HG03103 (cell line): ENCODE data around the gene RAI1.
A peak's percentile ranks its signal among the peaks of the same experiment; 100 is the strongest.
"Not testable (repeated sequence)": the region's sequence is repeated elsewhere in the genome, so short reads cannot be mapped to it uniquely, and the experiment has no call there.

Source experiments
- ATAC-seq: cut with Tn5 transposase; IDR thresholded peaks from one replicate; pipeline ENCODE4 v1.9.1; 2021; ENCODE audit warnings: low read depth; ENCODE audit not compliant: unreplicated experiment

Gene RAI1

DNA sequence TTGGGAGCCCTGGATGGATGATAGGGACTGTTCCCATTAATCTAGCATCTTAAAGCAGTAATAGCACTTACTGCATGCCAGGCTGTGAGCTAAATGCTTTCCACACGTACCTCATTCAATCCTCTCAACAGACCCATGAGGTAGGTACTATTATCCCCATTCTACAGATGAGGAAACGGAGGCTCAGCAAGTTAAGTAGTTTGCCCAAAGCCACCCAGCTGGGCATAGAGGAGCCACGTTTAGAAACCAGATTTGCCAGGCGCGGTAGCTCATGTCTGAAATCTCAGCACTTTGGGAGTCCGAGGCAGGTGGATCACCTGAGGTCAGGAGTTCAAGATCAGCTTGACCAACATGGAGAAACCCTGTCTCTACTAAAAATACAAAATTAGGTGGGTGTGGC, 2.0 kb upstream of the RAI1 start:
- no peak for ATAC-seq

DNA sequence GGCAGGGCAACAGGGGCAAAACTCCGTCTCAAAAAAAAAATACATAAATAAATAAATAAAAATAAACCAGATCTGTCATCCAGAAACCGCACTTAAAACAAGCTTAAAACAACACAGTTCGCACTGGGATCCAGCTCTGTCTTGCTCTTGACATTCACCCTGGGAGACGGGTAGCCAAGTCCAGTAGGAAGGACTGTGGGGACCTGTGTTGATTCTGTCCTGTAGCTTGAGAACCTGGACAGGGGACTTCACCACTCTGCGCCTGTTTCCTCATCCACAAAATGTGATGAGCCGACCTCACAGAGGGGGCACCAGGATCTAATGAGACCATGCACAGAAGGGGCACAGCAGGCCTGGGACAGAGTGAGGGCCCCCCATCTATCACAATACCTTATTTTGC, 1.5 kb upstream of the RAI1 start:
- ATAC-seq, result no peak

DNA sequence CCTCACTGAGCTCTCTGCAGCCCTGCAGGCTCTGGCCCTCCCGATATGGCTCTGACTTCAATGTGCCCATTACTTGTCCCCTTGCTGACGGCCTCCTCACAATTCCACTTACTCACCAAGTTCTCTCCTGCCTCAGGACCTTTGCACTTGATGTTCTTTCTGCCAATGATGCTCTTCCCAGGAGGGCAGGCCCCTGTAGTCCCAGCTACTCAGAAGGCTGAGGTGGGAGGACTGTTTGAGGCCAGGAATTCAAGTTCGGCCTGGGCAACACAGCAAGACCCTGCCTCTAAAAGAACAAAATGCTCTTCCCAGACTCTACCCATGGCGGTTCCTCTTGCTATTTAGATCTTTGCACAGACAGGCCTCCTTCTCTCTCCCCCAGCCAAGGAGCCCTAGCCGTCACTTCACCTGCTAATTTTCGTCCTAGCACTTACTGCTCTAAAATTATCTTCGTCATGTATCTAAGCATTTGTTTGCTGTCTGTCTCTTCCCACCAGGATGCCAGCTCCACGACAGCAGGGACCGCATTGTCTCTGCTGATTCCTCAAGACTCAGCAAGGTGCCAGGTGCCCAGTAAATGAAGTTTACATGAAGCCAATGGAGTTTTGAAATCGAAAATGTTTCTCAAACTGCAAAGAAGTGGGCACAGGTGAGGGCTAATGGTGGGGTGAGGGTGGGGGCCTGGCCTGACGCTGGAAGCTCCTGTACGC, 626 bp upstream of the RAI1 start:
- no peak for ATAC-seq

DNA sequence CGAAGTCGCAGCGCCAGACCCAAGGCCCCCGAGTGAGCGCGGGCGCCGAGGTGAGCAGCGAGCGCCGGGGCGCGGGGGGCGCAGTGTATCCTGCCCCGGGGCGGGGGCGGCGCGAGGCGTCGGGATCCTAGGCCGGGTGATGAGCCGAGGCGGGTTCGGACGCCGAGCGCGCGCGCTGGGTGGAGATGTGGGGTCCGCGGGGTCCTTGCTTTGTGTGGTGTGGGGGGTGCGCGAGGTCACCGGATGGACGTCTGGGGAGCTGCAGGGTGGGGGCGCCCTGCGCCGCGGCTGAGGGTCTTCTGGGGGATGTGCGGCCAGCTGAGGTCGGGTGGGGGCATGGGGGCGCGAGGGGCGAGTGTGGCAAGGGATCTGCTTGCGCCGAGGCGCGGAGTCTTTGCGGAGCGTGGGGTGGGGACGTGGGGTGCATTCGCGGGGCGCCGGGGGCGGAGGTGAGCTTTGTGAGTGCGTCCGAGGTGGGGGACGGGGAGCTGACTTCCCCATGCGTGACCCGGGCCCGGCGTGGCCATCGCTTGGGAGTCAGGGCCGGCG, 560 bp downstream of the RAI1 start:
- no peak for ATAC-seq

DNA sequence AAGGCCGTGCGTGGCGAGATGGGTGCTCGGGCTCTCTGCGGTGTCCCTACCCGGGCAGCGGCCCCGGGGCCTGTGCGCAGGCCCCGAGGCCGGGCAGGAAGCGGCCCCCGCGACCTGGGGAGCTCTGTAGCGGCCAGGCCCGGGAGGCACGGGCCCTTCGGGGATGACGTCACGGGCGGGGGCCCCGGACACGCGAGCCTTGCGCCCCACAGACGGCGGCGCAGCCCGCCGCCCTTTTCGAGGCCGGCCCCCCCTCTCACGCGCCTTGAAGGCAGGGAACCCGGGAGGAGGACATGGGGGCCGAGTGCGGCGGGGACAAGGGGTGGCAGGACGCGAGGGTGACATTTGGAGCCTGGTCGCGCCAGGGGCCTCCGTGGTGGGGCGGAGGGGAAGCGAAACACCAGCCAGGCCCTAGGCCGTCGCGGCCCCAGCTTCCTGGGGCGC, 1.1 kb downstream of the RAI1 start:
- no peak for ATAC-seq

DNA sequence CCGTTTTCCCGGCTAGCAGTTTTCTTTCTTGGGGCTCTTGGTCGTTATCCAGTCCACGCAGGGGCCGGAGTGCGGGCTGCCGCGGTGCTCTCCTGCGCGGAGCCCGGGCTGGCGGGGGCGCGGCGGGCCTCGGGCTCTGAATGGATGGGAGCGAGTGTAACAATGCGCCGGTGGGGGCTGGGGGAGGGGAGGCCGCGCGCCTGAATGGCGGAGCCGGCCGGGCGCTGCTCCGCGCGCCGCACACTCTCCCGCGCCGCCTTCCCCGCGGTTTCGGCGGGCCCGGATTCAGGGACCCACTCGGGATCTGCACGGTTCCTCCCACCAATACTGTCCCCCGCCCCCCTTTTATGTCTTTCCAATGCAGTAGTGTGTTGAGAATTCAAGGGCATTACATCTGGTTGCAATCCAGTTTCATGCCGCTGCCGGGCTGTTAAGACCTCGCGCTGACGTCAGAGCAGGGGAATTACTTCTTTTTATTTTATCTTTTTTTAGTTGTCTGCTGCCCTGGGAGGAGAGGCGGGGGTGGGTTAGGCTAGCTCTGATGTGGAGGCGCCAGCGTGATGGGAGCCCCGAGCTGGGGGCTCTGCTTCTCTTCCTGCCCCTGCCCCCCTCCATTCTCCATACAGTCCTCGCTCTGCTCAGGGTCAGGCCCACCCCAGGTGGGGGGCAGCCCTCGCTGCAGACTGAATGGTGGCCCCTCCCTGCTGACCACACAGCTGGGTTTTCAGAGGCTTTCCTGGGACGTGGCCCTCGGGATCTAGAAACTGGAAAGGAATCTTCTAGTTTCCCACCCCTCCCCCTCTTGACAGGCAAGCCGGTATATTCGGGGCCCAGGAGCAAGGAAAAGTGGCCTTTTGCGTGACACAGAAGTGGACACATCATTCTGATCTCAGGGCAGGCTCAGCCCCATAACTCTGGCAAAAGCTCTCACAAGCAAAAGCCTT, 1.8 kb downstream of the RAI1 start:
- no peak for ATAC-seq

DNA sequence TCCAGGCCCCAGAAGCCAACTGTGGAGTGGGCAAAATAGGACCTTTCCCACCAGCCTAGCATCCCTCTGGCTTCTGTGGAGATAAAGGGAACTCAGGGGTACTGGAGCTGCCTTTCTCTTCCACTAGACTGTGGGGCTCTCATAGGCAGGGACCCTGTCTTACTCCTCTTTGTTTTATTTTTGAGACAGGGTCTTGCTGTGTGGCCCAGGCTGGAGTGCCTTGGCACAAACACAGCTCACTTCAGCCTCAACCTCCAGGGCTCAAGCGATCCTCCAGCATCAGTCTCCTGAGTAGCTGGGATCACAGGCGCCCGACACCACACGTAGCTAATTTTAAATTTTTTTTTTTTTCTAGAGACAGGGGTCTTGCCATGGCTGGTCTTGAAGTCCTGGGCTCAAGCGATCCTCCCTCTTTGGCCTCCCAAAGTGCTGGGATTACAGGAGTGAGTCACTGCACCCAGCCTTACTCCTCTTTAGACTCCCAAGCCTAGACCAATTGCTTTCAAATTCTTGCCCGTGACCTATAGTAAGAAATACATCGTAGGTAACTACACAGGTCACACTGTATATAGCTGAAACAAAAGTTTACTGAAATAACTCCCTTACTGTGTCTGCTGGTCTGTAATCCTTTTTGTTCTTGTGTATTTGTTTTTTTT, 2.6 kb downstream of the RAI1 start:
- no peak for ATAC-seq

DNA sequence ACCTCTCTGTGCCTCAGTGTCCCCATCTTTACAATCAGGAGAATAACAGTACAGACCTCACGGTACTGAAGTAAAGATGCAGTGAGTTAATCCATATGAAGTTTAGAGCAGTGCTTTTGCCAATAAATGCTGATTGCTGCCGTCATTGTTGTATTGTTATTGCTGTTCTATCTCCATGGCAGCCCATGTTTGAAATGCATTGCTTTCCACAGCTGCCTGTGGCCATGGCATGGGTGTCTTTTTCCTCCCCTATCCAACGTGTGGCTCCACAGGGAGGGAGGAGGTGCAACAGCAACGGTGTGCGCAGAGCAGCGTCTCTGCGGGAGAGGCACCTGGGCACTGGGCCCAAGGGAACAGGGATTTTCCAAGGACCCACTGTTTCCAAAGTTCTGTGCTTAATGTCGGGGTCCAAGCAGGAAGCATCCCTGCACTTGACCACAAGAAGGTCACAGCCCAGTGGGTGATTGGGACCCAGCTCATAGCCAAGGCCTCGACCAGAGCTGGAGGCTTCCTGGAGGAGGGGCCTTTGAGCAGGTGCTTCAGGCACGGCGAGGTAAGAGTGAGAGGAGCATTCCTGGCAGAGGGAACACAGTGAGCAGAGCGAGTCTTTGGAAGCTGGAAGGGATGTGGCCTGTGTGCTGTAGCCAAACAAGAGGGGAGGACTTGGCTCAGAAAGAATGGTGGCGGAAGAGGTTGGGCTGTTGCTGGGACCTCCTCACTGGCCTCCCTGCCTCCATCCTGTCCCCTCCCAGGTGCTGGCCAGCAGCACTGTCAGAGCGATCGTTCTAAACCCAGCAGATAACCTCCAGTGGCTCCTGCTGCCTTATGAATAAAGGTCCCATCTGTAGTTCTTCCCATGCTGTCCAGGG, 3.9 kb downstream of the RAI1 start:
- no peak for ATAC-seq

DNA sequence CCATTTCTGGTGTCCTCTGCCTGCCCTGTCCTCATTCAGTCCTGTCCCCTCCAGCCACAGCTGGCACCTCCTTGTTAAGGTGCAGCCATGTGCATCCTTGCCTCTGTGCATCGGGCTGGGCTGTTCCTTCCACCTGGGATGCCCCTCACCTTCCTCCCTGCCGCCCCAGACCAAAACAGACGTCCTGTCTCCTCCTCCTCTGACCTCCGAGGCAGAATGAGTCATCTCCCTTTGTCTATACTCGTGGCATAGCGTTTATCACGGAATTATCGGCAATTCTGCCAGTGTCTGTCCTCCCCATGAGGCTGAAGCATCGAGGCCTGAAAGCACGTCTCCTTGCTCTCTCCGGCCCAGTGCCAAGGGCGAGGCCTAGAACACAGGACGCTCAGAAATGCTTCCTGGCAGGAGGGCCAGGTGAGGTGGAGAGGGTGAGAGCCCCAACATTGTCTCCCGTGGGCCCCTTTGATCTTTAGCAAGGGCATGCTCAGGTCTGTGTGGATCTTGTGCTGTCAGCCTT, 4.6 kb downstream of the RAI1 start:
- no peak for ATAC-seq

DNA sequence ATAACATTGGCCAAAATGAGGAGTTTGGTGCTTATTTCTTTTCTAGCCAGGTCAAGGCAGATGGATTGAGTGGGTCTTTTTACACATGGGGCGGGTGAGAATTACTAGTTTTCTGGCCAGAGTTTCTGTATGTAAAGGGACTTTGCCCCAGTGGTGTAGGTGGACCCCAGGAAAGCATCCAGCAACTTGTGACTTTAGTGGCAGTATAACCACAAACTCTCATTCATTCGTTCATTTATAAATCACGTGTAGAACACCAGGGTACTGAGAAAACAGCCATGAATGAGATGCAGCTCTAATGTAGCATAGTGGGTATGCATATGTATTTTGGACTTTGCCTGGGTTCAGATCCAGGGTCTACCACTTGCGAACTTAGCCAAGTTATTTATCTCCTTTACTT, 8.1 kb downstream of the RAI1 start:
- no peak for ATAC-seq

DNA sequence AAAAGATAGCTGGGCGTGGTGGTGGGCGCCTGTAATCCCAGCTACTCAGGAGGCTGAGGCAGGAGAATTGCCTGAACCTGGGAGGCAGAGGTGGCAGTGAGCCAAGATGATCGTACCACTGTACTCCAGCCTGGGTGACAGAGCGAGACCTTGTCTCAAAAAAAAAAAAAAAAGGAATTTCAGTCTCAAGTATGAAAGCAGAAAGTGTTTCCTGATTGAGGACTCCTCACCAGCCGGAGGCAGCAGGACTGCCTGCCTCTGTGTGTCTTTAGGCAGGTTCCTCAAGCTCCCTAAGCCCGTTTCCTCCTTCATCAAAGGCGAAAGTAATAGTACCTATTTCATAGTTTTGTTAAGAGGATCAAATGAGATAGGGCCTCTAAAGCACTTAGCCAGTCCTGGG, 9.0 kb downstream of the RAI1 start:
- ATAC-seq, result not testable (repeated sequence)

DNA sequence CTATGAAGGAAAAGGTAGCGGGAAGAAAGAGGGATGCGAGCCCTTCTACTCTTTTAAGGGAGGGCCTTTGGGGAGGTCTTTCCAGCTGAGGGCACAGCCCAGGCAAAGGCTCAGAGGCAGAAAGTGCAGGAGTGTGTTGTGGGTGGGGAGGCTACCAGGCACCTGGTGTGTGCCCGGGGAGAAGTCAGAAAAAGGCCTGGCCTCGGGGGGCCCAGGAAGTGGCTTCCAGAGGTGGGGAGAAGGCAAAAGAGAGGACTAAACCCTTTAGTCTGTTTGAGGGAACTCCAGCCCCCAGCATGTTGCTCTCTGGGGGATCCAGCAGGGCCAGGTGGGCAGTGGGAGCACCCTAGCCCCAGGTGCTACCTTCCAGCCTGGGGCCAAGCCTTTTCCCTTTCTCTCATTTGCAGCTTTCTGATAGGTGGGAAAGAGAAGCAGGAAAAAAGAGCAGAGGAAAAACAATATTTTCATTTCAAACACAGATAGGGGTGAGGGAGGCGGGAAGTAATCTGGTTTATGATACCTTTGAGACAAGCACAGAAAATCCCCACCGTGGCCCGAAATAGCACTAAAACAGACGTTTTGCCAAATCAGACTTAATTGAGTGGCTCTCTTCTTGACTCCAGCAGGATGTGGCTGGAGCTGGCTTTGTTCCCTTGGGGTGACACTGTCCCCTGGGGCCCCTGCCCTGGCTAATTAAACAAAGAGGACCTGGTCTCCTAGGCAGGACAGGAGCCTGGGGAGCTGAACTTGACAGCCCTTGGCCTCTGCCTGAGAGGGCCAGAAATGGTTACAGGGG, 10.4 kb downstream of the RAI1 start:
- no peak for ATAC-seq

DNA sequence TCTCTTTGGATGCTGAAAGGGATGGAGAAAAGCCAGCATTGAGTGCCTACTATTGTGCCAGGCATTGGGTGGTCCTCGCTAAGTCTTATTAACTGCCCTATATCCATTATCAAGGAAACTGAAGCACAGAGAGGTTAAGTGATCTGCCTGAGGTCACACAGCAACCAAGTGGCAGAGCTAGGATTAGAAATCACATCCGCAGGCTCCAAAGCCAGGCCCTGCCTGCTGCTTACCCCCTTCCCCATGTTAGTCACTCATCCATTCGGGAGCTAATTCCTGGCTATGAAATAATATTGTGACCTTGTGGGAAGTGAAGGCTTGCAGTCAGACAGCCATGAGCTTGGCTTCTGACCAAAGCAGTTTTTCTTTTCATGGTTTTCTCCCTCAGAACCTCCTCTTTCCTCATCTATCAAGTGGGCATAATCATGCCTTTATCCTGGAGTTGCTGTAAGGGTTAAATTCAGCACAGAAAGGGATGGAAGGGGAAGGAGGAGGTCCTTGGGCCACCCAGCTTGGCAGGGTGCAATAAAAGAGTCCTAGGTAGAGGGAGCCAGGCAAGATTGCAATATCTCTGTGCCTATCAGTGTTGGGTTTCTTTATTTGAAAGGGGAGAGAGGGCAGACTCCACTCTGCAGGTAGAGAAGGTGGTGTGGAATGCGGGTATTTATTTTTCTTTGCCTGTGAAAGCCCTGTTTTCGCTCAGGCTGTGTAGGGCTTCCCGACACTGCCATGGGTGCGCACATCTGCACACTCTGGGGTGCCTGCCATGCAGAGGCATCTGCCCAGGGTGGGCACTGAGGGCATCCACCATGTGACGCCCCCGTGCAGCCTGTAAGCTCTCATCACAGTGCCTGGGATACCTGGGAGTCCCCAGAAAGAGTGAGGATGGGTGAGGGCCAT, 11.3 kb downstream of the RAI1 start:
- no peak for ATAC-seq

DNA sequence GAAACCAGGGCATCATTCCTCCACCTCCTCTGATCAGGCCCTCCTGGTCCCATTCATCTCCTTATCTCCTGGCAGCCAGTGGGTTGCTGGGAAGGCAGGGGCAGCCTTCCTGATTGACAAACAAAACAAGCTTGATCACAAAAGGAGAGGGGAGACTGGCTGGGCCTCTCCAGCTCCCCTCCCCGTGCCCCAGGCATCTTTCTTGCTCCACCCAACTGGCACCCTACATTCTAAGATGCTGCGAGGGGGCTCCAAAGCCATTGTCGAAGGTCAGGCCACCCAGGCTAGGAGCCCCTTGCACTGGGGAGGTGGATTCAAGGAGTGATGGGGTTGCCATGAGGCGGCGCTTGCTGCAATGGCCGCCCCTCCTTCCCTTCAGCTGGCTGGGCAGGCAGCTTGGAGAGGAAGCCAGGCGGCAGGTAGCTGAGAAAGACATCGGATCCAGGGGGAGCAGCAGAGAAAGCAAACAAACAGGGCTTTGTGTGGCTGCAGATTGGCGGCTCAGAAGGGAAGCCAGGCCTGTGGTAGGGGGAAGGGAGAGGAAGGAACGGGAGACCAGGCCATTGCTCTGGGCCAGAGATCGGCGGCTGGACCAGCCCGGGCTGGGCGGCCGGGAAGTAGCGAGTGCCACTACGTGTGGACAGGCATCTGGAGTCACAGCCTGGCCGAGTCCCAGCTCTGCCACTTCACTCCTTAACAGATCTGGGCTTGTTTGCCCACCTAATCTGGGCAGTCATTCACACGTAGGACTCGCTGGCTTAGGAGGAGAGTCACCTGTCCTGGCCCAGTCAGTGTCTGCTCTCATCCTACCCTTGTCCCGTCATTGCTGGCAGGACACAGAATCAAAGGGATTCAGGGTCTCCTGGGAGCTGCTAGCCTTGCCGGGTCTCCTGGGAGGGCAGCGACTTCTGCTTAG, 12.3 kb downstream of the RAI1 start:
- ATAC-seq, result no peak

DNA sequence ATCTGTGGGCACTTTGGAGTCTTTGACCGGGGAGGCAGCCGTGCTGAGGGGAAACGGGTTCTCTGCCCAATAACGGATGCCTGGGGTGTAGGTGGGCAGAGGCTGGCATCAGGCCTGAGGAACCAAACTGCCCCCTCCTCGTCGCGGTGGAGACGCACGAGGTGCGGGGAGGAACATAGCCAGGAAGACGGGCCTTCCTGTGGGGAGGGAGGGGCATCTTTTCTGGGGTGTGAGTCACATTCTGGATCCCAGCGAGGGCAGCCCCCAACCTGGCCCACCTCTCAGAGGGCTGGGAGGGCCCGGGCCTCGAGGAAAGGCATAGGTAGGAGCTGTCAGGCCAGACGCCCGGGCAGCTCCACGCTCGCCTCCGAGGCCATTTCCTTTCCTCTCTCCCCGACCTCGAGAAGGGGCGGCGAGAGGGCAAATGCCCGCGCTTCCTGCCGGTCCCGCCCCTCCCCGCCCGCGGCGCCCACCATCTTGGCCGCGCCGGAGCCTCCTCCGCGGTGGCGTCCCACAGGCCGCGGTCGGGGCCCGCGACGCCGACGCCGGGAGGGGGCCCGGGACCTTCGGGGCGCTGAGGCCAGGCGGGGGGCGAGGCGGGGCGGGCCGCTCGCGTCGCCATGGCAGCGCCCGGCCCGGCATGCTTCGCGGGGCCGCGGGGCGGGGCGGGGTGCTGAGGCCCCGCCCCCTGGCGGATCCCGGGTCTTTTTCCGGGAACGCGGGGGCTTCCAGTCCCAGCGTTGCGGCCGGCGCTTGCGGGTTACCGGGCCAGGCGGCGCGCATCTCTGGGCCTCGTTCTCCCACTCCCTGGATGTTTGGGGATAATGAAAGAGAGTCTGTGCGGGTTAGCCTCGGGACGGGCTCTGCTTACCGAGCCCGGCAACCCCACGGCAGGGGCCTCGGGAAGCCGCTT, 13.2 kb downstream of the RAI1 start:
- peak; percentile 40 for ATAC-seq

DNA sequence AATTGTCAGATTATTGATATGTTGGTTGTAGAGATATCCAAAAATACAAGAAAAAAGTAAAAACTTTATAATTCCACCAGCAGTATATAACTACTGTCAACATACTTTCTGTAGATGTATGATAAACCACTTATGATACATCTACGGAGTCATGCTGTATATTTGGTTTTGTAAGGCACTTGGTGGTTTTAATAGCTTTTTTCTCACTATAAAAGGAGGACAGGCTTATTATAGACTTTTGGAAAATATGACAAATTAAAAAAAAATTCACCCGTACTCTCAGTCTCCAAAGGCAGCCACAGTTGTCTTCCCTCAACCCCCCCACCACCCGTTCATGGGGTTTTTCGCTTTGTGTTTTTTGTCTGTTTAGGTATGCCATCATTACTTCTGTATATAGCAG, 14.8 kb downstream of the RAI1 start:
- no peak for ATAC-seq
